ENCODE measurements around the gene RHOA.
"Not testable (repeated sequence)": the region's sequence is repeated elsewhere in the genome, so short reads cannot be mapped to it uniquely, and the experiment has no call there.

The RHOA gene

GRCh38 chr3:49341996-49342395 lies 69.8 kb downstream of the RHOA start:
- DNase-seq (ENCODE audit: low read depth): no peak
- TF ChIP-seq CTCF (IDR thresholded peaks at IDR 0.05; ENCODE audit: low read depth, low read length, missing control alignments): no peak
- H3K4me3 ChIP-seq (ENCODE audit: low read depth, low read length): no peak overlapping the region

GRCh38 chr3:49339941-49340800 lies 71.6 kb downstream of the RHOA start, which contains the start of gene USP4:
USP4 (minus strand) TSS chr3:49340053; CDS start chr3:49340024, 29 bp downstream.
- DNase-seq (ENCODE audit: low read depth): peak; percentile 88
- TF ChIP-seq CTCF (IDR thresholded peaks at IDR 0.05; ENCODE audit: low read depth, low read length, missing control alignments): peak; percentile 62
- peak within 1 kb of the TSS; percentile 75 for H3K4me3 ChIP-seq (ENCODE audit: low read depth, low read length)

GRCh38 chr3:49339581-49339940 lies 72.2 kb downstream of the RHOA start:
- no peak for TF ChIP-seq CTCF (IDR thresholded peaks at IDR 0.05; ENCODE audit: low read depth, low read length, missing control alignments)
- no peak for DNase-seq (ENCODE audit: low read depth)
- peak overlapping the region; percentile 75 for H3K4me3 ChIP-seq (ENCODE audit: low read depth, low read length)

- no peak for TF ChIP-seq CTCF (IDR thresholded peaks at IDR 0.05; ENCODE audit: low read depth, low read length, missing control alignments)
- DNase-seq (ENCODE audit: low read depth): no peak
- no peak overlapping the region for H3K4me3 ChIP-seq (ENCODE audit: low read depth, low read length)
Measured at GRCh38 chr3:49333916-49334633, 77.7 kb downstream of the RHOA start.

GRCh38 chr3:49333091-49333490 lies 78.7 kb downstream of the RHOA start:
- DNase-seq (ENCODE audit: low read depth): no peak
- no peak for TF ChIP-seq CTCF (IDR thresholded peaks at IDR 0.05; ENCODE audit: low read depth, low read length, missing control alignments)
- H3K4me3 ChIP-seq (ENCODE audit: low read depth, low read length): no peak overlapping the region

DNA sequence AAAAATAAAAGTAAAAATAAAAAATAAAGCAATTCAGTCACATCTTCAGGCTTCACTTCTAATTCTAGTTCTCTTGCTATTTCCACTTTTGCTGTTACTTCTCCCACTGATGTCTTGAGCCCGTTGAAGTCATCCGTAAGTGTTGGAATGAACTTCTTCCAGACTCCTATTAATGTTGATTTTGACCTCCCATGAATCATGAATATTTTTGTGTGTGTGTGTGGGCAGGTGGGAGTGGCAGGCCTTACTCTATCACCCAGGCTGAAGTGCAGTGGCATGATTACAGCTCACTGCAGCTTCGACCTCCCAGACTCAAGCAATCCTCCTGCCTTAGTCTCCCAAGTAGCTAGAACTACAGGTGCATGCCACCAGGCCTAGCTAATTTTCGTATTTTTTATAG lies 82.6 kb downstream of the RHOA start:
- no peak for TF ChIP-seq CTCF (IDR thresholded peaks at IDR 0.05; ENCODE audit: low read depth, low read length, missing control alignments)
- no peak for DNase-seq (ENCODE audit: low read depth)
- no peak overlapping the region for H3K4me3 ChIP-seq (ENCODE audit: low read depth, low read length)

DNA sequence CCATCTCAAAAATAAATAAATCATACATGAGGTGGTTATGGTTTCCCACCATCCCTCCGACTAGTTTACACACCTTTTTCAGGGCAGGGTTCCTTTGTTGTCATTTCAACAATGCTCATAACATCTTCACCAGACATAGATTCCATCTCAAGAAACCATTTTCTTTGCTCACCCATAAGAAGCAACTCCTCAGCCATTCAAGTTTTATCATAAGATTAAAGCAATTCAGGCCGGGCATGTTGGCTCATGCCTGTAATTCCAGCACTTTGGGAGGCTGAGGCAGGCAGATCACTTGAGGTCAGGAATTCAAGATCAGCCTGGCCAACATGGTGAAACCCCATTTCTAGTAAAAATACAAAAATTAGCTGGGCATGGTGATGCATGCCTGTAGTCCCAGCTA lies 83.4 kb downstream of the RHOA start:
- not testable (repeated sequence) for H3K4me3 ChIP-seq (ENCODE audit: low read depth, low read length); DNase-seq (ENCODE audit: low read depth)

Measured in GM12864 (cell line).